ENCODE data around the gene WTAP. TPM values are rescaled to one million over a fixed set of nuclear protein-coding genes. Genes with fewer than 3 reads are reported as not detected.
"Not testable (repeated sequence)": the region's sequence is repeated elsewhere in the genome, so short reads cannot be mapped to it uniquely, and the experiment has no call there.

Gene WTAP
- total and polyA plus RNA-seq, 3 experiments from 2014 or later: 95.1 to 149 (median 103) TPM

DNA sequence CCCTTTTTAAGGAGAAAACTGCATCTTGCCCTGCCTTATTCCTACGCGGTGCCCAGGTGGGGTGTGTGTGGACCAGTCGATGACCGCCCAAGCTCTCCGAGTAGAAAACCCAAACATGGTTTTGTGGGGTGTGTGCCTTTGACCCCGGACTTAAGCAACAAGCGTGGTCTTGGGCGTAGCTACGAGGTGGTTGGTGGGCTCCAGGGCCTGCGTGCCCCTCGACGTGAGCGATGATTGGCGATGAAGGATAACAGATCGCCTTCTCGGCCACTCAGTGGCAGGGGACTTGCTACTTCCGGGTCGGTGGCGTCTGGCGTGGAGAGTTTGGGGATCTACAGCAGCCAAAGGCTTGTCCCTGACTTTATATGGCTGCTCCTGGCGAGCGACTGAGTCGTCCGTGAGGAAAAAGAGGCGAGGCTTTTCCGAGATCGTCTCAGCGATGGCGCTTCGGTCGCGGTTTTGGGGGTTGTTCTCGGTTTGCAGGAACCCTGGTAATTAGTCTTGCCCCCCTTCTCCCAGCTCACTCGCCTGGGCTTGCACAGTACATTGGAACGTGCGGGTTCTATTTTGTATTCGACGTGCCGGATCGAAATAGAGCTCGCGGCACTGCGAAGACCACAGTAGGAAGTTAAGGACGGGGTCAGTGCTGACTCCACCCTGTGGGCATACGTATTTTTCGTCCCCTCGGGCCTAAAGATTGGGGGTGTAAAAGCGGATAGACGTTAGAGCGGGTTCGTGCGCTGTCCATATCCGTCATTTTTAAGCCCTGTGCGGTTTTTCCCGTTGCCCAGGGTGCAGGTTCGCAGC is 63.0 kb downstream of the WTAP start, which contains the start of gene MRPL18:
TSS of gene MRPL18 (plus strand) at position 319 of the 807 bp plus-strand sequence. CDS start at position 440, 121 bp downstream.
- POLR2A ChIA-PET: interaction anchor here (0.5 to 4.5 kb wide), 12 partner anchors 8 to 674 kb away, joined by 3 to 84 read pairs (median 3); partner anchors contain the start of genes ACAT2, IGF2R, SOD2 and WTAP

DNA sequence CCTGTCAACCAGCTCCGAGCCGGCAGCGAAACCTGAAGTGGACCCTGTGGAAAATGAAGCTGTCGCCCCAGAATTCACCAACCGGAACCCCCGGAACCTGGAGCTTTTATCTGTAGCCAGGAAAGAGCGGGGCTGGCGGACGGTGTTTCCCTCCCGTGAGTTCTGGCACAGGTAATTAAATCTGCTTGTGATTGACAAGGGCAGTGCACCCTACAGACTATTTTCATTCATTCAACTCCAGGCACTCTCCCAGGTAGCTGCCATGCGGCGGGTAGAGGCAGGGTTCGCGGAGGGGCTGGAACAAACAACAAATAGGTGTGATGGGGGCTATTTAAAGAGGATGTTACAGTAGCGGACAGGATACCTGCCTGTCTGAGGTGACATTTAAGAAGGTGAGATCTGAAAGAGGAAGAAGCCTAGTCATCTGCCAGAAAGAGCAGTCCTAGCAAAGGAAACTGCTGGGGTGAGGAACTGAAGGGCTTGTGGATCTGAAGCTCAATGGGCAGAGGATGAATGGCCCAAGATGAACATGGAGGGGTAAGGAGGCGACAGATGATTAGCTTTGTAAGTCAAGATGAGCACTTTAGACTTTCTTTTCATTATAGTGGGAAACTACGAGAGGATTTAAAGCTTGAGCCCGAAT is 63.8 kb downstream of the WTAP start:
- peak overlapping the region; percentile 93 to 100 (median 98) for H3K4me3 Mint-ChIP-seq
- H3K4me1 Mint-ChIP-seq: peaks cover 51 to 73% (median 61%) of the 10 kb centered on the region in 3 donors
- DNase-seq: peak in 3 of 5 donors; percentile 6 to 24 (median 11)
- H3K9me3 Mint-ChIP-seq: no peaks in the 10 kb centered on the region
- H3K36me3 Mint-ChIP-seq: peaks cover 0 to 71% (median 17%) of the 10 kb centered on the region in 3 donors
- peaks cover 32% of the 10 kb centered on the region for H3K36me3 ChIP-seq (ENCODE audit: insufficient read depth, low read length)
- H3K9me3 ChIP-seq (ENCODE audit: low read length): no peaks in the 10 kb centered on the region
- H3K27ac Mint-ChIP-seq: peak overlapping the region; percentile 94 to 99 (median 98)
- H3K4me3 ChIP-seq (ENCODE audit: low read length): peak overlapping the region; percentile 97
- H3K27me3 Mint-ChIP-seq: peaks cover 0 to 3% of the 10 kb centered on the region in 2 donors
- peak overlapping the region; percentile 95 for H3K27ac ChIP-seq (ENCODE audit: low read depth, low read length)
- ChIA-PET CTCF (interaction anchor here (1.1 to 2.4 kb wide), 5 partner anchors 31 to 177 kb away, joined by 3 to 12 read pairs (median 5); partner anchors contain the start of gene WTAP), POLR2A (interaction anchor here (0.5 to 4.5 kb wide), 6 partner anchors 28 to 225 kb away, joined by 3 to 84 read pairs (median 16); partner anchors contain the start of genes ACAT2, IGF2R, SOD2 and WTAP)
- H3K27me3 ChIP-seq (ENCODE audit: insufficient read depth, low read length, poor library complexity, severe bottlenecking): no peaks in the 10 kb centered on the region
- peaks cover 50% of the 10 kb centered on the region for H3K4me1 ChIP-seq (ENCODE audit: insufficient read depth, low read length)

More for the DNA sequence above, 63.0 kb downstream of the WTAP start, which contains the start of gene MRPL18:
- H3K27me3 Mint-ChIP-seq: peaks cover 0 to 3% of the 10 kb centered on the region in 2 donors
- no peaks in the 10 kb centered on the region for H3K9me3 ChIP-seq (ENCODE audit: low read length)
- DNase-seq: peak; percentile 85 to 93 (median 87)
- CTCF ChIA-PET: interaction anchor here (1.0 to 2.4 kb wide), 9 partner anchors 20 to 297 kb away, joined by 3 to 12 read pairs (median 4); partner anchors contain the start of genes ACAT2 and WTAP
- no peaks in the 10 kb centered on the region for H3K9me3 Mint-ChIP-seq
- H3K27ac ChIP-seq (ENCODE audit: low read depth, low read length): peak within 1 kb of the TSS; percentile 95
- peaks cover 50% of the 10 kb centered on the region for H3K4me1 ChIP-seq (ENCODE audit: insufficient read depth, low read length)
- H3K36me3 Mint-ChIP-seq: peaks cover 0 to 74% (median 17%) of the 10 kb centered on the region in 3 donors
- H3K27ac Mint-ChIP-seq: peak within 1 kb of the TSS; percentile 94 to 99 (median 98)
- peaks cover 55 to 74% (median 66%) of the 10 kb centered on the region in 3 donors for H3K4me1 Mint-ChIP-seq
- peaks cover 38% of the 10 kb centered on the region for H3K36me3 ChIP-seq (ENCODE audit: insufficient read depth, low read length)
- no peaks in the 10 kb centered on the region for H3K27me3 ChIP-seq (ENCODE audit: insufficient read depth, low read length, poor library complexity, severe bottlenecking)
- peak within 1 kb of the TSS; percentile 97 for H3K4me3 ChIP-seq (ENCODE audit: low read length)
- peak within 1 kb of the TSS; percentile 93 to 100 (median 98) for H3K4me3 Mint-ChIP-seq

DNA sequence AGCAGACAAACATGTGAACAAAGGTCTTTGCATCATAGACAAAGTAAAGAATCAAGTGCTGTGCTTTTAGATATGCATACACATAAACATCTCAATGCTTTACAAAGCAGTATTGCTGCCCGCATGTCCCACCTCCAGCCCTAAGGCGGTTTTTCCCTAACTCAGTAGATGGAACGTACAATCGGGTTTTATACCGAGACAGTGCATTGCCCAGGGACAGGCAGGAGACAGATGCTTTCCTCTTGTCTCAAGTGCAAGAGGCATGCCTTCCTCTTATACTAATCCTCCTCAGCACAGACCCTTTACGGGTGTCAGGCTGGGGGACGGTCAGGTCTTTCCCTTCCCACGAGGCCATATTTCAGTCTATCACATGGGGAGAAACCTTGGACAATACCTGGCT is 67.7 kb downstream of the WTAP start:
- CTCF ChIA-PET; H3K9me3 Mint-ChIP-seq; H3K4me3 Mint-ChIP-seq; H3K27me3 Mint-ChIP-seq; H3K4me3 ChIP-seq (ENCODE audit: low read length); H3K27me3 ChIP-seq (ENCODE audit: insufficient read depth, low read length, poor library complexity, severe bottlenecking); H3K27ac ChIP-seq (ENCODE audit: low read depth, low read length); POLR2A ChIA-PET; DNase-seq; H3K9me3 ChIP-seq (ENCODE audit: low read length): not testable (repeated sequence)
- H3K4me1 Mint-ChIP-seq: peaks cover 33 to 54% (median 37%) of the 10 kb centered on the region in 3 donors
- H3K36me3 Mint-ChIP-seq: peaks cover 4 to 80% (median 16%) of the 10 kb centered on the region in 3 donors
- Histone ChIP-seq H3K4me1 (ENCODE audit: insufficient read depth, low read length) (peaks cover 29% of the 10 kb centered on the region), H3K36me3 (ENCODE audit: insufficient read depth, low read length) (peaks cover 43% of the 10 kb centered on the region)
- H3K27ac Mint-ChIP-seq: peak overlapping the region in 2 of 8 donors; percentile 5 to 51

DNA sequence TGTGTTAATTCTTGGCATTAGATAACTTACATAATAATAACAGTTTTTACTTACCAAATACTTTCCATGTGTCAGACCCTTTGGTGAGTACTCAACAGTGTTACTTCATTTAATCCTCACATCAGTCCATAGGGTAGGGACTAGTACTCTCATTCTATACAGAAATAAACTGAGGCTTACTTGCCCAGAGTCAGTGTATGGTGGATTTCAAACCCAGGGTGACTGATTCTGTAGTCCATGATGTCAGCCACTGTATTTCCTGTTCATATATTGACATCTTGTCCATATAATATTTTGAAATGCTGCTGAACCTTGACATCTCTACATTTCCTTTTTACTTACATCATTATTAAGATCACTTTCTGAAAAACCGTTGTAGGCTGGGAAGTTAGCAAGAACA is 70.2 kb downstream of the WTAP start:
- Histone ChIP-seq H3K27ac (ENCODE audit: low read depth, low read length) (no peak overlapping the region), H3K4me3 (ENCODE audit: low read length) (no peak overlapping the region), H3K9me3 (ENCODE audit: low read length) (no peaks in the 10 kb centered on the region), H3K27me3 (ENCODE audit: insufficient read depth, low read length, poor library complexity, severe bottlenecking) (no peaks in the 10 kb centered on the region), H3K36me3 (ENCODE audit: insufficient read depth, low read length) (peaks cover 35% of the 10 kb centered on the region), H3K4me1 (ENCODE audit: insufficient read depth, low read length) (peaks cover 9% of the 10 kb centered on the region)
- POLR2A ChIA-PET: no interaction called here
- no peaks in the 10 kb centered on the region for H3K27me3 Mint-ChIP-seq
- H3K9me3 Mint-ChIP-seq: no peaks in the 10 kb centered on the region
- H3K36me3 Mint-ChIP-seq: peaks cover 4 to 67% (median 8%) of the 10 kb centered on the region in 3 donors
- peaks cover 13 to 33% (median 14%) of the 10 kb centered on the region in 3 donors for H3K4me1 Mint-ChIP-seq
- H3K27ac Mint-ChIP-seq: peak overlapping the region in 4 of 8 donors; percentile 35 to 72 (median 46)
- CTCF ChIA-PET: no interaction called here
- H3K4me3 Mint-ChIP-seq: no peak overlapping the region
- DNase-seq: no peak

DNA sequence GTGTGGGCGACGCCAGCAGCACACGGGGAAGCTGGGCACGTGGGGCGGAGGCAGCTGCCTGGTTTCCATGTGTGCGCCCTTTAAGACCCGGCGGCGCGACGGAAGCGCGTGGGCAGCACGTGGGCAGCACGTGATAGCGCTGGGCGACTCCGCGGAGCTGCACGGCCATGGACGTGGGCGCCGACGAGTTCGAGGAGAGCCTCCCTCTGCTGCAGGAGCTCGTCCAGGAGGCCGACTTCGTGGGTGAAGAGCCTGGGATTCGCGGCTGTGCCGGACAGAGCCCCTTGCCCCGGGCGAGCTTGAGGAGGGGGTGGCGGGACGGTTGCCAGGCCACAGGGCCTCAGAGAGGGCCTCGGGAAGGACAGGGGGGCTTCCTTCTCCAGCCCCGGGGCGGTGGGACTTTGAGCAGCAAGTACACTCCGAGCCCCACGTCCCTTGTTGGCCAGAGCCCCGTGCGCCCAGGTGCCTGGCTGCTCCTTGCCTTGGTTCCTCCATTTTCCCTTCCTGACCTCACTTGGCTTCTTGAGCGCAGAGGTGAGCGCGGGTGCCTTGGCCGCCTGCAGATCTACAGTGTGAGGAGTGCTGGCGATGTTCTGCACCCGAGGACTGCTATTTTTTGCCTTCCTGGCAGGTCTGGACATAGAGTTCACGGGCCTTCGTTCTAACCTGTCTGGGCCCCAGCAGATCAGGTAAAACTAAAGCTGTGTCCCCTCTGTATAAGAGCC is 73.0 kb downstream of the WTAP start, which contains the start of gene PNLDC1:
TSS of gene PNLDC1 (plus strand) at position 136 of the 725 bp plus-strand sequence. CDS start at position 168, 32 bp downstream.
- CTCF ChIA-PET: no interaction called here
- H3K27ac Mint-ChIP-seq: peak within 1 kb of the TSS in 1 of 8 donors; percentile 52
- H3K9me3 ChIP-seq (ENCODE audit: low read length): no peaks in the 10 kb centered on the region
- H3K36me3 ChIP-seq (ENCODE audit: insufficient read depth, low read length): peaks cover 24% of the 10 kb centered on the region
- H3K27ac ChIP-seq (ENCODE audit: low read depth, low read length): no peak within 1 kb of the TSS
- no peak within 1 kb of the TSS for H3K4me3 Mint-ChIP-seq
- no peak within 1 kb of the TSS for H3K4me3 ChIP-seq (ENCODE audit: low read length)
- POLR2A ChIA-PET: no interaction called here
- no peaks in the 10 kb centered on the region for H3K27me3 Mint-ChIP-seq
- H3K4me1 ChIP-seq (ENCODE audit: insufficient read depth, low read length): no peaks in the 10 kb centered on the region
- H3K4me1 Mint-ChIP-seq: peaks cover 0 to 11% (median 4%) of the 10 kb centered on the region in 3 donors
- no peaks in the 10 kb centered on the region for H3K27me3 ChIP-seq (ENCODE audit: insufficient read depth, low read length, poor library complexity, severe bottlenecking)
- H3K9me3 Mint-ChIP-seq: no peaks in the 10 kb centered on the region
- no peak for DNase-seq
- peaks cover 4 to 49% (median 6%) of the 10 kb centered on the region in 3 donors for H3K36me3 Mint-ChIP-seq

DNA sequence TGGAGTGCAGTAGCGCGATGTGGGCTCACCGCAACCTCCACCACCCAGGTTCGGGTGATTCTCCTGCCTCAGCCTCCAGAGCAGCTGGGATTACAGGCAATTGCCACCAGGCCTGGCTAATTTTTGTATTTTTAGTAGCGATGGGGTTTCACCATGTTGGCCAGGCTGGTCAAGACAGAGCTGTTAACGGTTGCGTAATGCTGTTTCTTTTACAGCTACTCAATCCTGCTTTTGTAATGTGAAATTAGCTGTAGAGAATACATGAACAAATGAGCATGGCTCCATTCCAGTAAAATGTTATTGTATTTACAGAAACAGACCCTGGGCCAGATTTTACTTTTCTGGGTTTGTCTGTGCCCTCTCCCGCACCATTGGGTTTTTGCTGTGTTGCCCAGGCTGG is 74.6 kb downstream of the WTAP start:
- Histone ChIP-seq H3K27me3 (ENCODE audit: insufficient read depth, low read length, poor library complexity, severe bottlenecking) (no peaks in the 10 kb centered on the region), H3K27ac (ENCODE audit: low read depth, low read length) (no peak overlapping the region), H3K9me3 (ENCODE audit: low read length) (no peaks in the 10 kb centered on the region), H3K4me1 (ENCODE audit: insufficient read depth, low read length) (no peaks in the 10 kb centered on the region), H3K36me3 (ENCODE audit: insufficient read depth, low read length) (peaks cover 23% of the 10 kb centered on the region), H3K4me3 (ENCODE audit: low read length) (no peak overlapping the region)
- CTCF ChIA-PET: no interaction called here
- Mint-ChIP-seq H3K4me3 (no peak overlapping the region), H3K36me3 (peaks cover 4 to 36% (median 6%) of the 10 kb centered on the region in 3 donors), H3K27ac (no peak overlapping the region), H3K27me3 (no peaks in the 10 kb centered on the region), H3K9me3 (no peaks in the 10 kb centered on the region), H3K4me1 (peaks cover 0 to 6% (median 2%) of the 10 kb centered on the region in 3 donors)
- DNase-seq: no peak
- POLR2A ChIA-PET: no interaction called here

DNA sequence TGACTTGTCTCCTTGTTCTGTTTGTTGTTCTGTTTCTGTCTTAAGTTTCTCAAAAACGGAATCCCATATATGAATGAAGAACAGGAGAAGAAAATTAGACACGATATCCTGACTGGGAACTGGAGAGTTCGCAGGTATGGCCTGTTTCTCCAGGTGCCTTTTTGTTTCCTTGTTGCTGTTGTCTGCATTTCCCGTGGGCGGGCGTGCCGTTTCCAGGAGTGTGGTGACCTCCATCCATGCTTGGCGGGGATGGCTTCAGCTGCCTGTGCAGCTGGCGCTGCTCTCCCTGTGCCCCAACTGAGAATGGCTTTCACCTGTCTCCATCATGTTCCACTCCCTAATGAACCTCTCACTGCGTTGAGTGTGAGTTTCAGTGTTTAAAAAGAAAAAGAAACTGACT is 77.2 kb downstream of the WTAP start:
- H3K36me3 ChIP-seq (ENCODE audit: insufficient read depth, low read length): peaks cover 5% of the 10 kb centered on the region
- ChIA-PET CTCF (no interaction called here), POLR2A (no interaction called here)
- H3K4me1 Mint-ChIP-seq: no peaks in the 10 kb centered on the region
- DNase-seq: no peak
- H3K27ac Mint-ChIP-seq: no peak overlapping the region
- peaks cover 0 to 12% (median 3%) of the 10 kb centered on the region in 3 donors for H3K36me3 Mint-ChIP-seq
- H3K9me3 ChIP-seq (ENCODE audit: low read length): no peaks in the 10 kb centered on the region
- no peaks in the 10 kb centered on the region for H3K9me3 Mint-ChIP-seq
- H3K4me1 ChIP-seq (ENCODE audit: insufficient read depth, low read length): no peaks in the 10 kb centered on the region
- no peak overlapping the region for H3K4me3 Mint-ChIP-seq
- no peak overlapping the region for H3K4me3 ChIP-seq (ENCODE audit: low read length)
- no peak overlapping the region for H3K27ac ChIP-seq (ENCODE audit: low read depth, low read length)
- H3K27me3 Mint-ChIP-seq: peaks cover 0 to under 1% of the 10 kb centered on the region in 2 donors
- H3K27me3 ChIP-seq (ENCODE audit: insufficient read depth, low read length, poor library complexity, severe bottlenecking): no peaks in the 10 kb centered on the region

All from CD8-positive, alpha-beta memory T cell (primary cell).